Measurements from ENCODE around the gene CLEC11A. TPM values are rescaled to one million over a fixed set of nuclear protein-coding genes. Genes with fewer than 3 reads are reported as not detected.
A peak's percentile ranks its signal among the peaks of the same experiment; 100 is the strongest.

Gene CLEC11A
- total and polyA plus RNA-seq, 9 of the 15 experiments (the other 6 are each of a cell fraction or from before 2014, with no cell fraction given) = 0.39 to 43.9 (median 3.4) TPM

- H3K4me3 ChIP-seq = no peak overlapping the region
- peaks cover 32 to 46% of the 10 kb centered on the region in 2 experiments; a peak in 4 of 5 replicates for H3K4me1 ChIP-seq (replicated peaks in 1 of 2; ENCODE audit: control insufficient read depth in 2 of 2, insufficient read depth in 2 of 2, low read length in 2 of 2)
- POLR2A ChIA-PET = interaction anchor here (0.5 to 1.5 kb wide), 8 partner anchors 9 to 332 kb away, joined by 3 to 10 read pairs (median 5); no protein-coding TSS in a partner anchor
- H3K36me3 ChIP-seq (ENCODE audit: control insufficient read depth, insufficient read depth, low read length) = peaks cover 4% of the 10 kb centered on the region; the same call in 1 of the 3 replicates
- CTCF ChIA-PET (ENCODE audit: low intra/inter-chr PET ratio) = interaction anchor here (0.6 kb wide), 1 partner anchor 164 kb away, joined by 3 read pairs; no protein-coding TSS in a partner anchor
- in situ Hi-C loops (cut with MboI) = no loop called here
- intact Hi-C loops (cut with micrococcal nuclease) = no loop called here
- peaks cover 26% of the 10 kb centered on the region for H3K79me2 ChIP-seq (ENCODE audit: control insufficient read depth, insufficient read depth, low read length)
- H3K27me3 ChIP-seq (ENCODE audit: control insufficient read depth in 2 of 2, insufficient read depth in 2 of 2, low read length in 2 of 2) = no peaks in the 10 kb centered on the region
- no peaks in the 10 kb centered on the region for H4K20me1 ChIP-seq (replicated peaks; ENCODE audit: control insufficient read depth, insufficient read depth, low read length)
- H3K9me3 ChIP-seq (replicated peaks; ENCODE audit: control insufficient read depth, insufficient read depth, low read depth, low read length) = no peaks in the 10 kb centered on the region
- H3K9ac ChIP-seq (ENCODE audit: insufficient read depth in 1 of 2, low read depth in 2 of 2, low read length in 2 of 2) = peak overlapping the region in 1 of 2 experiments; percentile 85; a peak in 2 of 4 replicates
- FAIRE-seq = peak; percentile 100
- H3K9me1 ChIP-seq (ENCODE audit: control insufficient read depth, insufficient read depth, low read length) = no peaks in the 10 kb centered on the region
- peak overlapping the region; percentile 55 for H3K27ac ChIP-seq (ENCODE audit: extremely low read depth, low read depth, low read length)
- no TSS peak for BruUV-seq (replicated peaks)
- peak; percentile 94 to 99 (median 96) for DNase-seq (ENCODE audit: extremely low read depth in 1 of 4, low spot score in 3 of 4)
- peak overlapping the region; percentile 64 for H2AFZ ChIP-seq (ENCODE audit: low read depth, low read length)
- WGBS (ENCODE audit: insufficient coverage, low coverage, missing lambda C conversion rate) = 10% methylated on average over 31 of the region's 39 CpGs
- peak overlapping the region; percentile 64 for H3K4me2 ChIP-seq (ENCODE audit: insufficient read depth, low read length)
- peak; percentile 86 for ATAC-seq
- TF ChIP-seq DMBX1 (CRISPR knock-in tag; IDR thresholded peaks at IDR 0.05; ENCODE audit: borderline replicate concordance) (peak; percentile 22; the same call in 1 of the 2 replicates), MECOM (CRISPR knock-in tag; IDR thresholded peaks at IDR 0.05) (no peak), ZC3H4 (CRISPR knock-in tag; IDR thresholded peaks at IDR 0.05; ENCODE audit: borderline replicate concordance) (no peak), ZBTB2 (IDR thresholded peaks at IDR 0.05) (peak; percentile 29; the same call in 1 of the 2 replicates), LEF1 (IDR thresholded peaks at IDR 0.05) (peak; percentile 28; the same call in 1 of the 2 replicates), TBP (optimal IDR thresholded peaks at IDR 0.05; ENCODE audit: low read depth, low read length) (peak; percentile 75), HMG20A (CRISPR knock-in tag; conservative IDR thresholded peaks at IDR 0.05) (no peak), BDP1 (IDR thresholded peaks at IDR 0.05; ENCODE audit: insufficient read depth, insufficient read length) (no peak), TBL1XR1 (IDR thresholded peaks at IDR 0.05; ENCODE audit: low read length in 2 of 2) (0 out of 4 replicates have a peak, but pooled peaks of 1 of the 2 experiments have one; percentile 14), GABPB1 (CRISPR knock-in tag; IDR thresholded peaks at IDR 0.05) (peak; percentile 87)
- TF ChIP-seq, protein P1, sequence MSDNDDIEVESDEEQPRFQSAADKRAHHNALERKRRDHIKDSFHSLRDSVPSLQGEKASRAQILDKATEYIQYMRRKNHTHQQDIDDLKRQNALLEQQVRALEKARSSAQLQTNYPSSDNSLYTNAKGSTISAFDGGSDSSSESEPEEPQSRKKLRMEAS (CRISPR knock-in tag; IDR thresholded peaks at IDR 0.05) = peak; percentile 94
- TF ChIP-seq, protein P2, sequence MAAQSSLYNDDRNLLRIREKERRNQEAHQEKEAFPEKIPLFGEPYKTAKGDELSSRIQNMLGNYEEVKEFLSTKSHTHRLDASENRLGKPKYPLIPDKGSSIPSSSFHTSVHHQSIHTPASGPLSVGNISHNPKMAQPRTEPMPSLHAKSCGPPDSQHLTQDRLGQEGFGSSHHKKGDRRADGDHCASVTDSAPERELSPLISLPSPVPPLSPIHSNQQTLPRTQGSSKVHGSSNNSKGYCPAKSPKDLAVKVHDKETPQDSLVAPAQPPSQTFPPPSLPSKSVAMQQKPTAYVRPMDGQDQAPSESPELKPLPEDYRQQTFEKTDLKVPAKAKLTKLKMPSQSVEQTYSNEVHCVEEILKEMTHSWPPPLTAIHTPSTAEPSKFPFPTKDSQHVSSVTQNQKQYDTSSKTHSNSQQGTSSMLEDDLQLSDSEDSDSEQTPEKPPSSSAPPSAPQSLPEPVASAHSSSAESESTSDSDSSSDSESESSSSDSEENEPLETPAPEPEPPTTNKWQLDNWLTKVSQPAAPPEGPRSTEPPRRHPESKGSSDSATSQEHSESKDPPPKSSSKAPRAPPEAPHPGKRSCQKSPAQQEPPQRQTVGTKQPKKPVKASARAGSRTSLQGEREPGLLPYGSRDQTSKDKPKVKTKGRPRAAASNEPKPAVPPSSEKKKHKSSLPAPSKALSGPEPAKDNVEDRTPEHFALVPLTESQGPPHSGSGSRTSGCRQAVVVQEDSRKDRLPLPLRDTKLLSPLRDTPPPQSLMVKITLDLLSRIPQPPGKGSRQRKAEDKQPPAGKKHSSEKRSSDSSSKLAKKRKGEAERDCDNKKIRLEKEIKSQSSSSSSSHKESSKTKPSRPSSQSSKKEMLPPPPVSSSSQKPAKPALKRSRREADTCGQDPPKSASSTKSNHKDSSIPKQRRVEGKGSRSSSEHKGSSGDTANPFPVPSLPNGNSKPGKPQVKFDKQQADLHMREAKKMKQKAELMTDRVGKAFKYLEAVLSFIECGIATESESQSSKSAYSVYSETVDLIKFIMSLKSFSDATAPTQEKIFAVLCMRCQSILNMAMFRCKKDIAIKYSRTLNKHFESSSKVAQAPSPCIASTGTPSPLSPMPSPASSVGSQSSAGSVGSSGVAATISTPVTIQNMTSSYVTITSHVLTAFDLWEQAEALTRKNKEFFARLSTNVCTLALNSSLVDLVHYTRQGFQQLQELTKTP (IDR thresholded peaks at IDR 0.05; ENCODE audit: low read depth in 1 of 2, partially characterized antibody in 2 of 2) = peak in 1 of 2 experiments; percentile 66
- TF ChIP-seq, protein P3, sequence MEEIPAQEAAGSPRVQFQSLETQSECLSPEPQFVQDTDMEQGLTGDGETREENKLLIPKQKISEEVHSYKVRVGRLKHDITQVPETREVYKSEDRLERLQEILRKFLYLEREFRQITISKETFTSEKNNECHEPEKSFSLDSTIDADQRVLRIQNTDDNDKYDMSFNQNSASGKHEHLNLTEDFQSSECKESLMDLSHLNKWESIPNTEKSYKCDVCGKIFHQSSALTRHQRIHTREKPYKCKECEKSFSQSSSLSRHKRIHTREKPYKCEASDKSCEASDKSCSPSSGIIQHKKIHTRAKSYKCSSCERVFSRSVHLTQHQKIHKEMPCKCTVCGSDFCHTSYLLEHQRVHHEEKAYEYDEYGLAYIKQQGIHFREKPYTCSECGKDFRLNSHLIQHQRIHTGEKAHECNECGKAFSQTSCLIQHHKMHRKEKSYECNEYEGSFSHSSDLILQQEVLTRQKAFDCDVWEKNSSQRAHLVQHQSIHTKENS (CRISPR knock-in tag; IDR thresholded peaks at IDR 0.05) = no peak
These were observed 5.0 kb downstream of the CLEC11A start for GRCh38 chr19:50728084-50728737.
